ENCODE measurements around the gene SEMA4B.
"Not testable (repeated sequence)": the region's sequence is repeated elsewhere in the genome, so short reads cannot be mapped to it uniquely, and the experiment has no call there.

The SEMA4B gene

GRCh38 chr15:90178468-90179435 is 22.4 kb upstream of the SEMA4B start:
- no peak for DNase-seq (ENCODE audit: low read depth in 2 of 2)

DNA sequence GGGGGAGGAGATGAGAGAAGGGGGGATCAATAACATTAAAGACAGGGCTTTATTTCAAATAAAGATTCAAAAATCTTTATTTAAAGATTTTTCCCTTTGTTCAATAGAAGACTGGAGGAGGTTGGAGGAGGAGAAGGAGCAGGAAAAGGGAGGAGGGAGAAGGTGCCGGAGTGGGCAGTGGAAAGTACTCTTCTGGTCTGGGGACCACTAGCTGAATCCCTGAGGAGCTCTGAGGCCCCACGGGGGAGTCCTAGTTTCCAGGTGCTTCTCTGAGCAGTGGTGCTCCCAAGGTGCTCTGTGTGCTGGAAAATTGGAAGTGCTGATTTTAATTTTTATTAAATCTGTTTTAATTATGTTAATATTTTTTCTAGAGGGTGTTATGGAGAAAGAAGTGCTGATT is 19.4 kb upstream of the SEMA4B start:
- no peak for DNase-seq (ENCODE audit: low read depth in 2 of 2)

DNA sequence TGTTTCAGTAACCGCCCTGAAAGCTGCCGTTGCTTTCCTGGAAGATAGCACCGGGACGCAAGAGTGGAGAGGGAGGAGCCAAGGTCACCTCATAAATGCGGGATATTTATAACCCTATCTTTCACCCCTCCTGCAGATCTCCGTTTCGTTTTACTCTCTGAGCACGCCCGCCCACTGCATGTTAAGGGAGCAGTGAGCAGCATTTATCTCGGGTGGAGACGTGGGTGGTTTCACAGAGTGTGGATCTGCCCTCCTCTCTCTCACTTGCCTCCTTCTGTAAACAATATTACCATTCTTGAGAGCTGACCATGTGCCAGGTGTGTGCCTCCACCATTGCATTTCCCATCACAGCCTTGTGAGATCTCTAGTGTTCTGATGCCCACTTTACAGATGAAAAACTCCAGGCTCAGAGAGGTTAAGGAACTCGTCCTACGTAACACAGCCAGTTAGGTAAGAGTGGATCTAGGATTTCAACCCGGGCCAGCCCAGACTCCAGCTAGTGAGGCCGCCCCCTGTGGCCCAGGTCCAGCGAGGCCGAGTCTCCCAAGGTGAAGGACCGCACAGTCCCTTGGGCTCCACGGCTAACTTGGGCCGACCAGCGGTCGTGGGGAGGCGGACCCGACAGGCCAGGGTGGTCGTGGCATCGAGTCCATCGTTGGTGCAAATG is 16.9 kb upstream of the SEMA4B start:
- DNase-seq (ENCODE audit: low read depth in 2 of 2): no peak

- no peak for DNase-seq (ENCODE audit: low read depth in 2 of 2)
Measured at GRCh38 chr15:90184786-90185704, 16.1 kb upstream of the SEMA4B start.

DNA sequence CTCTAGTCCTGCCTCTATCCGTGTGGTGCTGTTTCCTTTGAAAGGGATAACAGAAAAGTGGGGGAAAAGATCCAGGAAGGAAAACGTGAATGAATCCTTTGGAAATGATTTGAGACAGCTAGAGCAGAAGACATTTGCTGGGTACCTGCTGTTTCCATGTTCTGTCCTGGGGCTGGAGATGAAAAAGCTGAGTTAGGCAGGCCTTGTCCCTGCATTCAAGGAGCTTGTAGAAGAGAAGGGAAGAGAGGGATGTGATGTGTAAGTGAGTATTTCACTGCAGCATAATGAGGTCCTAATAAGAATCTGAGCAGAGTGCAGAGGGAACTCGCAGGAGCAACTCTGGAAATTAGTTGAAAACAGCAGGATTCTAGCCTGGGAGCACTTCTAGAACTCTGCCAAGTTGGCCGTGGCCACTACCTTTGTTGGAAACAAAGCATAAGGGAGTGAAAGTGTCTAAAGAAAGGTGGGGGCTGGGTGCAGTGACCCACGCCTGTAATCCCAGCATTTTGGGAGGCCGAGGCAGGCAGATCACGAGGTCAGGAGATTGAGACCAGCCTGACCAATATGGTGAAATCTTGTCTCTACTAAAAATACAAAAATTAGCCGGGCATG is 13.8 kb upstream of the SEMA4B start:
- DNase-seq (ENCODE audit: low read depth in 2 of 2): no peak

DNA sequence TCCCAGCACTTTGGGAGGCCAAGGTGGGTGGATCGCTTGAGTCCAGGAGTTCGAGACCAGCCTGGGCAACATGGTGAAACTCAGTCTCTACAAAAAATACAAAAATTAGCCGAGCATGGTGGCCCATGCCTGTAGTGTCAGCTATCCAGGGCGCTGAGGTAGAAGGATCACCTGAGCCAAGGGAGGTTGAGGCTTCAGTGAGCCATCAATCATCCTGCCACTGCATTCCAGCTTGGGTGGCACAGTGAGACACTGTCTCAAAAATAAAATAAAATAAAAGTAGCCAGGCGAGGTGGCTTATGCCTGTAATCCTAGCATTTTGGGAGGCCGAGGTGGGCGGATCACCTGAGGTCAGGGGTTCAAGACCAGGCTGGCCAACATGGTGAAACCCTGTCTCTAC is 13.1 kb upstream of the SEMA4B start:
- not testable (repeated sequence) for DNase-seq (ENCODE audit: low read depth in 2 of 2)

GRCh38 chr15:90188914-90189748 is 12.0 kb upstream of the SEMA4B start:
- DNase-seq (ENCODE audit: low read depth in 2 of 2): no peak

DNA sequence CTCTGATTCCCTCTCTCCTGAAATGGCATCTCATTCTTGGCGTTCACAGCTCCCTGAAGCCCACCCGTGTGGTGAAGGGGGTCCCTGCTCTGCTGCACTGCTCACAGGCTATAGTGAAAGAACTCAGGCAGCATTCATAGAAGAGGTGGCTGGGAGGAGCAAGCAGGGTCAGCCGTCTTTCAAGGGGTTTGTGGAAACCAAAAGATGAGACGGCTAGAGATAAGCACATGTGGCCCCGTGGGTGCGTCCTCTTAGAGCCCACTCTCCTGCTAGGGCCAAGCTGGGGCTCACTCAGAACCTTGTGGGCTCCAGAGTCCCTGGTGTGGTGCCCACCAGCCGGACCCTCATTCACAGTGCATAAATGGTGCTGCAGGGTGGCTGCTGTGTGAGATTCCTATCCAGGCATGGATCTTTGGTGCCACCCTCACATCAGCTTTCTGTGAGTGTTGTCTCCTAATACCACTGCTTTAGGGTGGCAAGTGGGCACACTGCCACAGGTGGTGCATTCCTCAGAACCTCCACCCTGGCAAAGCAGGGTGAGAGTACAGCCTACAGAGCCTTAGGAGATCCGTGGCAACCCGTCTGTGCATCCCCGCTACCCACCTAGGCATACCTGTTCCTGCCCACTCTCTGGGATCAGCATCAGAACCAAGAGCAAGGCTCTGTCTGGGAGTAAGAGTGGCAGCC is 11.2 kb upstream of the SEMA4B start:
- no peak for DNase-seq (ENCODE audit: low read depth in 2 of 2)

DNA sequence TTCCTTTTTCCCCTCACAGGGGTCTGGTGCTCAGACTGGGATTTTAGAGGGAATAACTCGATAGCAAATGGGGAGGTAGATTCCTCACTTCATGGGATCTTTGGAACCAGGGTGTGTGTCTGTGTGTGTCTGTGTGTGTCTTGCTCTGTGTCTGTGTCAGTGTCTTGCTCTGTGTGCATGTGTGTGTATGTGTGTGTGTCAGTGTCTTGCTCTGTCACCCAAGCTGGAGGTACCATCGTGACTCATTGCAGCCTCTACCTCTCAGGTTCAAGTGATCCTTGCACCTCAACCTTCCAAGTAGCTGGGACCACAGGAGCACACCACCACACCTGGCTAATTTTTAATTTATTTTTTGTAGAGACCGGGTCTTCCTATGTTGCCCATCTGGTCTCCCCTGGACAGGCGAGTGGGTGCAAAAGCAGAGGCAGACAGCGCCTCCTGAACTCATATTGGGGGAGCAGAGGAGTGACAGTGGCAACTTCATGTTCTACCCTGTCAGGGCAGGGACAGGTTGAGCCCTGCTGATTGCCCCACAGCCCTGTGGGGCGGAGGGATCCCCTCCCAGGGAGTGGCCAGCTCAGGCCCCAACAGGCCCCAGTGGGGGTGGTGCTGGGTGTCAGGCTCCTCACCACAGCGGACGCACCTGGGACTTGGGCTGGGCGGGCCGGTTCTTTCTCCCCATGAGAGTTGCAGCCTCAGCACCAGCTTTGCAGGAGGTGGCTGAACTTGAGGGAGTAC is 10.4 kb upstream of the SEMA4B start:
- no peak for DNase-seq (ENCODE audit: low read depth in 2 of 2)

DNA sequence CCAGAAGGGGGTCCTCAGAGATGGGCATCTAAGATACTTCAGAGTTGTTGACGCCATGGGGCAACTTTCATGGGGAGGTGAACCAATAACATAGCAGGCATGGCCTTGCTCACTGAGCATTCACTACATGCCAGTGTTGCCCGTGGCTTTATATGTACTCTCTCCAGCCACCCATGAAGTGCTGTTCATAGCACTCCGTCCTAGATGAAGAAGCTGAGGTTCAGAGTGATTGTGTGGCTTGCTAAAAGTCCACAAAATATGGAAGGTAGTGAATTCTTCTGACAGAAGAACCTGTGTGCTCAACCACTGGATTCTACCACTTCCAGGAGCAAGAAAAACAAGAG is 9.8 kb upstream of the SEMA4B start:
- no peak for DNase-seq (ENCODE audit: low read depth in 2 of 2)

DNA sequence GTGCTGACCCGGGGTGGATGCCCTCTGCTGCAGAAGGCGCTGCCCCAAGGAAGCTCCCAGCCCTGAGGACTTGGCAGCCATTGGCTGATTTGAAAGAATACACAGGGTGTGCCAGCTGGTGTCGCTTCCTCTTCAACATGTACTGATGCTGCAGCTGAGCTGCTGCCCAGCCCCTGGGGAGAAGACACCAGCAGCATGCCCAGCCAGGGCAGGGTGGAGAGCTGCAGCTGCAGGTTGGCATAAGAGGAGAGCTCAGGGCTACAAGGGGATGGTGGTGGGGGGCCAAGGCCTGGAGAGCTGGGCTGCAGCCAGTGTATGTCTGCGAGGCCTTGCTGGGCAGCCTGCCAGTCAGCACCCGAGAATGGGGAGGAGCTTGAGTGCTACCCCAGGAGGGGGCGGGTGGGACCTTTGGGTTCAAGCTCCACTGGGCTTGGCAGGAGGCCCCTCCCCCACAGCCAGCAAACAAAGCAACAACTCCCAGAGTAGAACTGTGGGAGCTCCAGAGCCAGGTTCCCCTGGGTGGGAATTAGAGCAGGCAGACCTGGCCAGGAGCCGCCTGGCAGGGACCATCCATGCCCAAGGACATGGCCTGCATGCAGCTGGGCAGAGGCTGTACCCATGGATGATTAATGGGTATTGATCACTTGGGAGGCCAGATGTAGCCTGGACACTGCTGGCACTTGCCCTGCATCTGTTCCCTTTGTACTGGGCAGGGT is 9.2 kb upstream of the SEMA4B start:
- DNase-seq (ENCODE audit: low read depth in 2 of 2): no peak

DNA sequence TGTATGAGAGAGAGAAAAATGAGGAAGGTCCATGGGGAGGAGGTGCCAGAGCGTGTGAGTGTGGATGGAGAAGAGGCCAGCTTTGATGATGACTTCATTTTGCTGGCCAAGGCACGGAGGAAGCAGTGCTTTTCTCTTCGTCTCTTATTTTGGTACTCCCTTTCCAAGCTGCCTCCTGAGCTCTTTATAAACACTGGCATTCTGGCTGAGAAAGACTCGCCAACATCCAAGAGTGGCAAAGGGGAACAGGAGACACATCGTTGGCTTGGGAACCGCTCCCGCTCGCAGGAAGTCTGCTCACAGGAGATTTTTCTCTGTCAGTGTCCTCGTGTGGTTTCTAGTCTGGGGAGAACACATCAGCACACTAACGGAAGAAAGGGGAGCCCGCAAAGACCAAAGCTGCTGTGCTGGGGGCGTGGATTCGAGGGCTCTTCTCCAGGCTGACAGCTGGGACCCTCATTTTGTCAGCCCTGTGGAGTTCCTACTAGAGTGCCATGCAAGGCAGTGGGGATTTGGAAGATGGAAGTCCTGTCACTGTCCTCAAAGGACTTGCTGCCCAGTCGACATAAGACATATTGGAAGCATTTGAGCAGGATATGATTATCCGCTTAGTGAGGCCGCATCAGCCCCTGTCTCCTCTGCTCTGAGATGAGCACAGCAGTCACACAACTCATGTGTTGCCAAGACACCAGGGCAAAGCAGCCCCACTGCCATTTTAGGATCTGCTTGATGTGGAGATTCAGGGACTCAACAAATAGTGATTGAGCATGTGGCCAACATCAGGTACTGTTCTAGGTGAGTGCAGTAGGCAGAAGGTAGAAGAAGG is 8.0 kb upstream of the SEMA4B start:
- no peak for DNase-seq (ENCODE audit: low read depth in 2 of 2)

GRCh38 chr15:90194655-90195054 is 6.5 kb upstream of the SEMA4B start:
- no peak for DNase-seq (ENCODE audit: low read depth in 2 of 2)

- no peak for DNase-seq (ENCODE audit: low read depth in 2 of 2)
Measured at GRCh38 chr15:90200534-90201129, 498 bp upstream of the SEMA4B start.

- DNase-seq (ENCODE audit: low read depth in 2 of 2): no peak
Measured at GRCh38 chr15:90201944-90202375, 830 bp downstream of the SEMA4B start.

GRCh38 chr15:90202929-90203328 is 1.8 kb downstream of the SEMA4B start:
- no peak for DNase-seq (ENCODE audit: low read depth in 2 of 2)

DNA sequence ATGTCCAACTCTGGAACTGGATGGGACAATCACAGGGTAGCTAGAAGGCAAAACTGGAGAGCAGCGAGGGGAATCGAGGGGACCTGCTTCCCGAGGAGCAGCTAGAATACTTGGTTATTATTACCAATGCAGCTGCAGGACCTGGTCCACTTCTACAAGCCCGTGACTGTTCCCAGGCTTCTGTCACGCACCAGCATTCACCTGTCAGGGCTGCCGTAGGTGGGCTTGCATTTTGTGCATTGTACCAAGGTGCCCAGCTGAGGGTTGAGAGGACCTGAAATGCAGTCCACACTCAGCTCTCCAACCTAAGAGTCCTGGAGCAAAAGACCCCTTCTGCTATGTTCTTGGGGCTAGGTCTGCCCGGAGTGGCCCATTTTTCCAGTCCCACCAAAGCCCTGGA is 2.3 kb downstream of the SEMA4B start:
- no peak for DNase-seq (ENCODE audit: low read depth in 2 of 2)
